ENCODE results near the gene ZSCAN1.

Gene ZSCAN1

DNA sequence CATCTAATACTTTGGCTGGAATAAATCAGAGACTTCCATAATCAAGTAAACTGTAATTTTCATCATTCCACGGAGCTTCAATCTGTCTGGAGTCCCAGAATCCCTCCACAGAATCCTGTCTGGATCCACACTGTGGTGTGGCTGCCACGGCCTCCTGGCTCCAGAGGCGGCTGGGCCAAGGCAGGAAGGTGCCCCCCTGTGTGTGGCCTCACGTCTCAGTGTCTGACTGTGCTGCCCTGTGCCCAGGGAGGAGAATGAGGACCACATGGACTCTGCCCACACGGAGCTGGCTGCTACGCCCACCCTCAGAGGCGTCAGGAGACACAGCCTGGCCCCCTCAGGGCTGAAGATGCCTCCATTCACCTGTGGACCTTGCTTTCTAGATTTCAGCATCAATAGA, 13.0 kb downstream of the ZSCAN1 start:
- no peak for DNase-seq (ENCODE audit: low read depth in 2 of 2)
- H3K4me3 ChIP-seq (replicated peaks in 1 of 2; ENCODE audit: low read depth in 2 of 2, low read length in 2 of 2), result no peak overlapping the region
- TF ChIP-seq, protein P1, sequence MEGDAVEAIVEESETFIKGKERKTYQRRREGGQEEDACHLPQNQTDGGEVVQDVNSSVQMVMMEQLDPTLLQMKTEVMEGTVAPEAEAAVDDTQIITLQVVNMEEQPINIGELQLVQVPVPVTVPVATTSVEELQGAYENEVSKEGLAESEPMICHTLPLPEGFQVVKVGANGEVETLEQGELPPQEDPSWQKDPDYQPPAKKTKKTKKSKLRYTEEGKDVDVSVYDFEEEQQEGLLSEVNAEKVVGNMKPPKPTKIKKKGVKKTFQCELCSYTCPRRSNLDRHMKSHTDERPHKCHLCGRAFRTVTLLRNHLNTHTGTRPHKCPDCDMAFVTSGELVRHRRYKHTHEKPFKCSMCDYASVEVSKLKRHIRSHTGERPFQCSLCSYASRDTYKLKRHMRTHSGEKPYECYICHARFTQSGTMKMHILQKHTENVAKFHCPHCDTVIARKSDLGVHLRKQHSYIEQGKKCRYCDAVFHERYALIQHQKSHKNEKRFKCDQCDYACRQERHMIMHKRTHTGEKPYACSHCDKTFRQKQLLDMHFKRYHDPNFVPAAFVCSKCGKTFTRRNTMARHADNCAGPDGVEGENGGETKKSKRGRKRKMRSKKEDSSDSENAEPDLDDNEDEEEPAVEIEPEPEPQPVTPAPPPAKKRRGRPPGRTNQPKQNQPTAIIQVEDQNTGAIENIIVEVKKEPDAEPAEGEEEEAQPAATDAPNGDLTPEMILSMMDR (IDR thresholded peaks at IDR 0.05; ENCODE audit: low read depth, low read length), result no peak

DNA sequence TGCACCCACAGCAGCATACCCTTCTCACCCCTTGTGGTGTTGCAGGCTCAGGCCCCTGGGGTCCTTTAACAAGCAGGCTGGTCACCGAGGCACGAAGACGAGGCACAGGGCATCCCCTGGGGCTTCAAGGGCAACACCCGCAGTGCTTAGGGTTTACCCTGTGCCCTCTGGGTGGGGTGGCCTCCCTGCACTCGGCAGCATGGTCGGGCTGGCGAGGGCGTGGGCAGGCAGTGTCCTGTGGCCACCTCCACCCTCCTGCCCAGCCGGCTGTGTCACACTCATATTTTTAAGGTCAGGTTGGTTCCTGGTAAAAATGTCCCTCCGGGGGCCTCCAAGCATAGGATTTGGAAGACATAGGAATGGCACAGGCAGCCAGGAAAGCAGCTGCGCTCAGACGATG, 13.8 kb downstream of the ZSCAN1 start:
- TF ChIP-seq, protein P1 (IDR thresholded peaks at IDR 0.05; ENCODE audit: low read depth, low read length), result no peak
- DNase-seq (ENCODE audit: low read depth in 2 of 2), result no peak
- H3K4me3 ChIP-seq (replicated peaks in 1 of 2; ENCODE audit: low read depth in 2 of 2, low read length in 2 of 2), result no peak overlapping the region

GRCh38 chr19:58052256-58052655, 18.4 kb downstream of the ZSCAN1 start:
- no peak overlapping the region for H3K4me3 ChIP-seq (replicated peaks in 1 of 2; ENCODE audit: low read depth in 2 of 2, low read length in 2 of 2)
- TF ChIP-seq, protein P1 (IDR thresholded peaks at IDR 0.05; ENCODE audit: low read depth, low read length), result no peak
- no peak for DNase-seq (ENCODE audit: low read depth in 2 of 2)

DNA sequence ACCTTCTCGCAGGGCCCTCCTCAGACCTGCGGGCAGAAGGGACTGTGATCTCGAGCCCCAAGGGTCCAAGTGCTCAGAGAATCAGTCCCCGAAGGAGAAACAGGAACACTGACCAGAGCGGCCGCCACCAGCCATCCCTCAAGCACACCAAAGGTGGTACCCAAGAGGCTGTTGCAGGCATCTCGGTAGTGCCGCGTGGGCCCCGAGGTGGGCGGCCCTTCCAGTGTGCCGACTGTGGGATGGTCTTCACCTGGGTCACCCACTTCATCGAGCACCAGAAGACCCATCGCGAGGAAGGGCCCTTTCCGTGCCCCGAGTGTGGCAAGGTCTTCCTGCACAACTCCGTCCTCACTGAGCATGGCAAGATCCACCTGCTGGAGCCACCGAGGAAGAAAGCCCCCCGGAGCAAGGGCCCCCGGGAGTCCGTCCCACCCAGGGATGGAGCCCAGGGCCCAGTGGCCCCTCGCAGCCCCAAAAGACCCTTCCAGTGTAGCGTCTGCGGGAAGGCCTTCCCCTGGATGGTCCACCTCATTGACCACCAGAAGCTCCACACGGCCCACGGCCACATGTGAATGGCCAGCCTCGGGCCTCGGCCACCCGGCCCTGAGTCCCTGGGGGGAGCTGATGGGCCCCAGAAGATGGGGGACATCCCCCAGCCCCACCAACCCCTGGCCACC, 19.8 kb downstream of the ZSCAN1 start:
- TF ChIP-seq, protein P1 (IDR thresholded peaks at IDR 0.05; ENCODE audit: low read depth, low read length), result no peak
- H3K4me3 ChIP-seq (replicated peaks in 1 of 2; ENCODE audit: low read depth in 2 of 2, low read length in 2 of 2), result no peak overlapping the region
- no peak for DNase-seq (ENCODE audit: low read depth in 2 of 2)

DNA sequence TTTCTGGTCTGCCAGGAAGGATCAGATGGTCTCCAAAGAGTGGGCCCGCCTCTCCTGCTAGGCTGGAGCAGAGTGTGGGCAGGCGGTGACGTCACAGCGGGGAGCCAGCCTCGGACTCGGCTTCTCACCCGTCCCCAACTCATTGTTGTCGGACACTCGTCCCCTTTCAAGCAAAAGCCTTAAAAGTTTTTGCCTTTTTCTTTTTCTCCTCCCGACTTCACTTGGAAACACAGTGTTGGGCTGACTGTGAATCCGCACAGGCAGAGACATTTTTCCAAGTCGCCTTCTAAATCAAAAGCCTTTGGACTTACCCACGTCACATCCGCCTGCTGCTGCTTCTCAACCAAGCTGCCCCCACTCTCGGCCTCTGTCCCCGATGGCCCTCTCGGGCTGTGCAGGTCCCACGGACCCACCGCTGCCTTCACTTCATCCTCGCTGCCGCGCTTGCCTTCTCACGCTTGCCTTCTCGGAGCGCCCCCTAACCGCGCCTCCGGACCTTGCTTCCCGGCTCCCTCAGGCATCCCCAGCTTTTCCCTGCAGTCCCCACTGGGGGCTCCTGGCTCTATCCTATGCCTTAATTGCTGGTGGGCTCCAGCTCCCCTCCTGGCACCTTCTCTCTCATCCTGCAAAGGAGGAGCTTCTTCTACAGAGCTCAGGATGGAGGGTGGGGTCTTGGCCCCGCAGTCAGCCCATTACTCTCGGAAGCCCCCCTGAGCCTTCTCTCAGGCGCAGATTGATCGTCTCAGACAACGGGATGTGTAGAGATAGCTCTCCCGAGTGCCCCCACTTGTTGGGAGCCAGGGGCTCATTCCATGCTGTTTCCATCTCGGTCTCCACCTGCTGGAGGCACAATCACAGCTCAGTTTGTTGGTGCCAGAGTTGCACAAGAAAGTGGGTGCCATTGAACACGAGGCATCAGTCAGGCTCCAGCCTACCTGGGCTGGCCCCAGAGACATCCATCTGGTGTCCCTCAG, 21.4 kb downstream of the ZSCAN1 start:
- H3K4me3 ChIP-seq (replicated peaks in 1 of 2; ENCODE audit: low read depth in 2 of 2, low read length in 2 of 2), result peak overlapping the region; percentile 5 to 26
- peak; percentile 19 to 29 for DNase-seq (ENCODE audit: low read depth in 2 of 2)
- TF ChIP-seq, protein P1 (IDR thresholded peaks at IDR 0.05; ENCODE audit: low read depth, low read length), result no peak

- no peak for DNase-seq (ENCODE audit: low read depth in 2 of 2)
- TF ChIP-seq, protein P1 (IDR thresholded peaks at IDR 0.05; ENCODE audit: low read depth, low read length), result no peak
- H3K4me3 ChIP-seq (replicated peaks in 1 of 2; ENCODE audit: low read depth in 2 of 2, low read length in 2 of 2), result no peak overlapping the region
These were observed 22.4 kb downstream of the ZSCAN1 start for GRCh38 chr19:58056261-58056660.

All from cardiac fibroblast (primary cell).